Endothelial cell (in vitro differentiated cells): ENCODE results near the gene TMEM154. TPM values are rescaled to one million over a fixed set of nuclear protein-coding genes. Genes with fewer than 3 reads are reported as not detected.
"Not testable (repeated sequence)": the region's sequence is repeated elsewhere in the genome, so short reads cannot be mapped to it uniquely, and the experiment has no call there.

Source experiments
- DNase-seq: peaks from one replicate; pipeline ENCODE4 v3.0.0; 2021; ENCODE audit warnings: low spot score
- H3K27ac Mint-ChIP-seq: one replicate; pipeline ENCODE4 v1.8.0; 2021; ENCODE audit warnings: mixed read lengths, inconsistent platforms; ENCODE audit not compliant: unreplicated experiment
- H3K27me3 Mint-ChIP-seq: one replicate; pipeline ENCODE4 v1.8.0; 2021; ENCODE audit warnings: mild to moderate bottlenecking, moderate library complexity, mixed read lengths, inconsistent platforms; ENCODE audit not compliant: unreplicated experiment
- H3K36me3 Mint-ChIP-seq: one replicate; pipeline ENCODE4 v1.8.0; 2021; ENCODE audit warnings: mild to moderate bottlenecking, low read depth, mixed read lengths, inconsistent platforms; ENCODE audit not compliant: unreplicated experiment
- H3K4me1 Mint-ChIP-seq: one replicate; pipeline ENCODE4 v1.8.0; 2021; ENCODE audit warnings: mild to moderate bottlenecking, mixed read lengths, inconsistent platforms; ENCODE audit not compliant: unreplicated experiment
- H3K4me3 Mint-ChIP-seq: one replicate; pipeline ENCODE4 v1.8.0; 2021; ENCODE audit warnings: mild to moderate bottlenecking, mixed read lengths, inconsistent platforms; ENCODE audit not compliant: unreplicated experiment
- H3K9me3 Mint-ChIP-seq: one replicate; pipeline ENCODE4 v1.8.0; 2021; ENCODE audit warnings: mixed read lengths, inconsistent platforms; ENCODE audit not compliant: unreplicated experiment
- CTCF ChIP-seq: fragments of 200-600 bp; sonication (generic); IDR thresholded peaks from one replicate; pipeline ENCODE4 v1.5.0; 2021; ENCODE audit warnings: antibody characterized with exemption; ENCODE audit not compliant: unreplicated experiment
- total RNA-seq: library from RNA; stranded (reverse); fragmentation: NEBNext Ultra II Directional; extraction: Animal tissue kit (Norgen Biotek cat#: 25700); gene quantifications from one replicate; pipeline ENCODE4 v1.2.1, GENCODE V29; 2021; ENCODE audit not compliant: unreplicated experiment

TMEM154 gene
- total RNA-seq, 1 donor from 2014 or later, result 6.7 TPM

GRCh38 chr4:152665691-152666395, 14.0 kb downstream of the TMEM154 start:
- Mint-ChIP-seq H3K27ac (no peak overlapping the region), H3K4me3 (no peak overlapping the region), H3K27me3 (no peaks in the 10 kb centered on the region), H3K9me3 (no peaks in the 10 kb centered on the region), H3K4me1 (peaks cover 2% of the 10 kb centered on the region), H3K36me3 (no peaks in the 10 kb centered on the region)
- no peak for TF ChIP-seq CTCF
- no peak for DNase-seq

- H3K9me3 Mint-ChIP-seq, result not testable (repeated sequence)
Observed at GRCh38 chr4:152664067-152664378, 15.8 kb downstream of the TMEM154 start.

GRCh38 chr4:152663203-152664066, 16.4 kb downstream of the TMEM154 start:
- no peak for DNase-seq
- H3K27me3 Mint-ChIP-seq, result no peaks in the 10 kb centered on the region
- H3K4me1 Mint-ChIP-seq, result no peaks in the 10 kb centered on the region
- H3K4me3 Mint-ChIP-seq, result no peak overlapping the region
- no peak overlapping the region for H3K27ac Mint-ChIP-seq
- no peaks in the 10 kb centered on the region for H3K9me3 Mint-ChIP-seq
- no peak for TF ChIP-seq CTCF
- H3K36me3 Mint-ChIP-seq, result no peaks in the 10 kb centered on the region

More at GRCh38 chr4:152664067-152664378, 15.8 kb downstream of the TMEM154 start:
- H3K4me1 Mint-ChIP-seq, H3K27ac Mint-ChIP-seq, H3K27me3 Mint-ChIP-seq, H3K36me3 Mint-ChIP-seq, H3K4me3 Mint-ChIP-seq, DNase-seq: not testable (repeated sequence)

GRCh38 chr4:152661649-152662048, 18.1 kb downstream of the TMEM154 start:
- H3K9me3 Mint-ChIP-seq, result no peaks in the 10 kb centered on the region
- H3K36me3 Mint-ChIP-seq, result peaks cover 12% of the 10 kb centered on the region
- no peak for DNase-seq
- H3K4me1 Mint-ChIP-seq, result no peaks in the 10 kb centered on the region
- no peaks in the 10 kb centered on the region for H3K27me3 Mint-ChIP-seq
- no peak overlapping the region for H3K27ac Mint-ChIP-seq
- TF ChIP-seq CTCF, result no peak
- H3K4me3 Mint-ChIP-seq, result no peak overlapping the region

- H3K27ac Mint-ChIP-seq, result no peak overlapping the region
- no peaks in the 10 kb centered on the region for H3K27me3 Mint-ChIP-seq
- H3K9me3 Mint-ChIP-seq, result no peaks in the 10 kb centered on the region
- peaks cover 17% of the 10 kb centered on the region for H3K36me3 Mint-ChIP-seq
- H3K4me1 Mint-ChIP-seq, result no peaks in the 10 kb centered on the region
- H3K4me3 Mint-ChIP-seq, result no peak overlapping the region
- TF ChIP-seq CTCF, result no peak
- no peak for DNase-seq
Observed at GRCh38 chr4:152660526-152660925, 19.3 kb downstream of the TMEM154 start.
